Natural killer cell treated with Interleukin-12 subunit alpha and Interleukin-12 subunit beta and Interleukin-15 and Interleukin-18, amount 100 ng/mL, for 72 hours (primary cell): Measurements from ENCODE around the gene LSM7. TPM values are rescaled to one million over a fixed set of nuclear protein-coding genes. Genes with fewer than 3 reads are reported as not detected.

Experiments used
- ATAC-seq, 2 donors: fragments of 150-1000 bp; cut with Tn5 transposase in 1 of 2; sonication (Bioruptor Pico), chemical (Tn5 transposase) in 1 of 2; 2 replicates each; pipeline ENCODE4 v1.10.0; 2021
- DNase-seq: peaks from one replicate; pipeline ENCODE4 v3.0.0; 2022; ENCODE audit warnings: low spot score
- H3K27ac Mint-ChIP-seq, 2 donors: 1 replicate in 1 of 2; 2 replicates in 1 of 2; pipeline ENCODE4 v1.8.0; 2022; ENCODE audit warnings: mixed read lengths in 2 of 2, mild to moderate bottlenecking in 1 of 2, moderate library complexity in 1 of 2
- H3K27me3 Mint-ChIP-seq, 2 donors: 1 replicate in 1 of 2; 2 replicates in 1 of 2; pipeline ENCODE4 v1.8.0; 2022; ENCODE audit warnings: mixed read lengths in 2 of 2
- H3K36me3 Mint-ChIP-seq: one replicate; pipeline ENCODE4 v1.8.0; 2022; ENCODE audit warnings: mixed read lengths
- H3K4me1 Mint-ChIP-seq, 2 donors: 1 replicate in 1 of 2; 2 replicates in 1 of 2; pipeline ENCODE4 v1.8.0; 2022; ENCODE audit warnings: low read depth in 2 of 2, mixed read lengths in 2 of 2, mild to moderate bottlenecking in 1 of 2
- H3K4me3 Mint-ChIP-seq: one replicate; pipeline ENCODE4 v1.8.0; 2022; ENCODE audit warnings: mixed read lengths
- H3K9me3 Mint-ChIP-seq: 2 replicates; pipeline ENCODE4 v1.8.0; 2022; ENCODE audit warnings: mixed read lengths
- total RNA-seq, 2 donors: library from RNA; stranded (reverse); gene quantifications; one replicate each; pipeline ENCODE4 v1.2.3, GENCODE V29; 2022

LSM7 gene
- total RNA-seq, 2 donors from 2014 or later, result 111 to 154 TPM

GRCh38 chr19:2315818-2316353, 12.5 kb downstream of the LSM7 start:
- H3K4me3 Mint-ChIP-seq, result no peak overlapping the region
- H3K36me3 Mint-ChIP-seq, result peaks cover 10% of the 10 kb centered on the region
- peaks cover 4% of the 10 kb centered on the region for H3K9me3 Mint-ChIP-seq
- peaks cover 6 to 9% of the 10 kb centered on the region in 2 donors for H3K4me1 Mint-ChIP-seq
- ATAC-seq (peak; percentile 74 to 87), DNase-seq (no peak)
- H3K27ac Mint-ChIP-seq, result no peak overlapping the region
- H3K27me3 Mint-ChIP-seq, result peaks cover 2 to 8% of the 10 kb centered on the region in 2 donors

- peaks cover 6 to 9% of the 10 kb centered on the region in 2 donors for H3K4me1 Mint-ChIP-seq
- no peak for ATAC-seq
- peaks cover 2 to 8% of the 10 kb centered on the region in 2 donors for H3K27me3 Mint-ChIP-seq
- no peak overlapping the region for H3K27ac Mint-ChIP-seq
- no peak for DNase-seq
- peaks cover 10% of the 10 kb centered on the region for H3K36me3 Mint-ChIP-seq
- H3K4me3 Mint-ChIP-seq, result no peak overlapping the region
- peaks cover 4% of the 10 kb centered on the region for H3K9me3 Mint-ChIP-seq
These were observed 13.1 kb downstream of the LSM7 start for GRCh38 chr19:2315121-2315817.

- Mint-ChIP-seq H3K4me3 (no peak overlapping the region), H3K27me3 (peaks cover 9 to 18% of the 10 kb centered on the region in 2 donors), H3K9me3 (peaks cover 4% of the 10 kb centered on the region), H3K4me1 (peaks cover 6 to 11% of the 10 kb centered on the region in 2 donors), H3K36me3 (peaks cover 10% of the 10 kb centered on the region), H3K27ac (no peak overlapping the region)
- DNase-seq (no peak), ATAC-seq (no peak)
These were observed 15.4 kb downstream of the LSM7 start for GRCh38 chr19:2312820-2313501.

GRCh38 chr19:2311093-2311492, 17.3 kb downstream of the LSM7 start:
- peaks cover 4% of the 10 kb centered on the region for H3K9me3 Mint-ChIP-seq
- no peak overlapping the region for H3K4me3 Mint-ChIP-seq
- no peak for DNase-seq
- peaks cover 6 to 9% of the 10 kb centered on the region in 2 donors for H3K4me1 Mint-ChIP-seq
- peaks cover 10% of the 10 kb centered on the region for H3K36me3 Mint-ChIP-seq
- peaks cover 12 to 26% of the 10 kb centered on the region in 2 donors for H3K27me3 Mint-ChIP-seq
- ATAC-seq, result no peak
- H3K27ac Mint-ChIP-seq, result no peak overlapping the region

GRCh38 chr19:2309734-2310362, 18.5 kb downstream of the LSM7 start:
- Mint-ChIP-seq H3K9me3 (peaks cover under 1% of the 10 kb centered on the region), H3K27ac (no peak overlapping the region), H3K4me3 (no peak overlapping the region), H3K4me1 (peaks cover 0 to 3% of the 10 kb centered on the region in 2 donors), H3K27me3 (peaks cover 17 to 22% of the 10 kb centered on the region in 2 donors), H3K36me3 (peaks cover 4% of the 10 kb centered on the region)
- ATAC-seq (no peak), DNase-seq (no peak)

GRCh38 chr19:2308114-2308556, 20.3 kb downstream of the LSM7 start, which contains the start of gene LINGO3:
LINGO3 (minus strand) TSS chr19:2308154; CDS start chr19:2291776, 16,378 bp downstream.
- H3K27me3 Mint-ChIP-seq, result peaks cover 22 to 28% of the 10 kb centered on the region in 2 donors
- DNase-seq, result no peak
- no peaks in the 10 kb centered on the region for H3K9me3 Mint-ChIP-seq
- H3K36me3 Mint-ChIP-seq, result no peaks in the 10 kb centered on the region
- peaks cover 0 to 3% of the 10 kb centered on the region in 2 donors for H3K4me1 Mint-ChIP-seq
- ATAC-seq, result no peak
- peak within 1 kb of the TSS; percentile 44 for H3K4me3 Mint-ChIP-seq
- no peak within 1 kb of the TSS for H3K27ac Mint-ChIP-seq

- peaks cover 5 to 8% of the 10 kb centered on the region in 2 donors for H3K4me1 Mint-ChIP-seq
- H3K9me3 Mint-ChIP-seq, result no peaks in the 10 kb centered on the region
- ATAC-seq, result no peak
- no peaks in the 10 kb centered on the region for H3K36me3 Mint-ChIP-seq
- no peak for DNase-seq
- H3K4me3 Mint-ChIP-seq, result no peak overlapping the region
- H3K27ac Mint-ChIP-seq, result no peak overlapping the region
- H3K27me3 Mint-ChIP-seq, result peaks cover 27 to 33% of the 10 kb centered on the region in 2 donors
These were observed 20.8 kb downstream of the LSM7 start for GRCh38 chr19:2307518-2308012.

- Mint-ChIP-seq H3K4me3 (no peak overlapping the region), H3K27ac (no peak overlapping the region), H3K9me3 (no peaks in the 10 kb centered on the region), H3K4me1 (peaks cover 5 to 8% of the 10 kb centered on the region in 2 donors), H3K27me3 (peaks cover 27 to 33% of the 10 kb centered on the region in 2 donors), H3K36me3 (no peaks in the 10 kb centered on the region)
- ATAC-seq (no peak), DNase-seq (no peak)
These were observed 21.4 kb downstream of the LSM7 start for GRCh38 chr19:2306971-2307370.

GRCh38 chr19:2306281-2306806, 22.0 kb downstream of the LSM7 start:
- H3K4me1 Mint-ChIP-seq, result peaks cover 5 to 8% of the 10 kb centered on the region in 2 donors
- no peak overlapping the region for H3K4me3 Mint-ChIP-seq
- H3K27me3 Mint-ChIP-seq, result peaks cover 27 to 33% of the 10 kb centered on the region in 2 donors
- no peaks in the 10 kb centered on the region for H3K9me3 Mint-ChIP-seq
- ATAC-seq (no peak), DNase-seq (no peak)
- no peak overlapping the region for H3K27ac Mint-ChIP-seq
- H3K36me3 Mint-ChIP-seq, result no peaks in the 10 kb centered on the region

- DNase-seq (no peak), ATAC-seq (no peak)
- no peak overlapping the region for H3K4me3 Mint-ChIP-seq
- H3K9me3 Mint-ChIP-seq, result no peaks in the 10 kb centered on the region
- H3K27ac Mint-ChIP-seq, result no peak overlapping the region
- no peaks in the 10 kb centered on the region for H3K36me3 Mint-ChIP-seq
- peaks cover 5 to 8% of the 10 kb centered on the region in 2 donors for H3K4me1 Mint-ChIP-seq
- peaks cover 27 to 33% of the 10 kb centered on the region in 2 donors for H3K27me3 Mint-ChIP-seq
These were observed 22.7 kb downstream of the LSM7 start for GRCh38 chr19:2305452-2306280.

GRCh38 chr19:2303211-2303798, 25.1 kb downstream of the LSM7 start:
- no peaks in the 10 kb centered on the region for H3K36me3 Mint-ChIP-seq
- H3K4me1 Mint-ChIP-seq, result peaks cover 5% of the 10 kb centered on the region in 2 donors
- H3K27me3 Mint-ChIP-seq, result peaks cover 20 to 23% of the 10 kb centered on the region in 2 donors
- no peak overlapping the region for H3K27ac Mint-ChIP-seq
- ATAC-seq, result no peak
- DNase-seq, result no peak
- H3K4me3 Mint-ChIP-seq, result no peak overlapping the region
- no peaks in the 10 kb centered on the region for H3K9me3 Mint-ChIP-seq
